Uterus (tissue), 4 donors: ENCODE results near the gene CERS1. TPM values are rescaled to one million over a fixed set of nuclear protein-coding genes. Genes with fewer than 3 reads are reported as not detected.

ENCODE experiments used
- DNase-seq, 2 donors: peaks; one replicate each; pipeline ENCODE4 v3.0.0-alpha.2; 2019 to 2020
- H3K27ac ChIP-seq, 2 donors: fragments of 200-600 bp; sonication (generic); 1 replicate in 1 of 2; 2 replicates in 1 of 2; pipeline ENCODE4 v1.5.1; 2016 to 2018
- H3K27me3 ChIP-seq, 2 donors: fragments of 200-600 bp; sonication (generic); one replicate each; pipeline ENCODE4 v1.5.1; 2018 to 2019; ENCODE audit warnings: control low read depth in 1 of 2
- H3K36me3 ChIP-seq, 2 donors: fragments of 200-600 bp; sonication (generic); one replicate each; pipeline ENCODE4 v1.5.1; 2019; ENCODE audit warnings: control low read depth in 1 of 2
- H3K4me1 ChIP-seq, 2 donors: fragments of 200-600 bp; sonication (generic); one replicate each; pipeline ENCODE4 v1.5.1; 2018 to 2019; ENCODE audit warnings: control low read depth in 1 of 2
- H3K4me3 ChIP-seq, 2 donors: fragments of 200-600 bp; sonication (generic); 1 replicate in 1 of 2; 2 replicates in 1 of 2; pipeline ENCODE4 v1.5.1; 2018 to 2019; ENCODE audit warnings: mild to moderate bottlenecking in 1 of 2
- H3K9me3 ChIP-seq, 2 donors: fragments of 200-600 bp; sonication (generic); one replicate each; pipeline ENCODE4 v1.5.1; 2019; ENCODE audit warnings: control low read depth in 1 of 2
- POLR2A ChIP-seq, 2 donors: fragments of 450-650 bp; IDR thresholded peaks; one replicate each; pipeline ENCODE4 v1.6.1; 2016; ENCODE audit warnings: antibody characterized with exemption in 2 of 2, mild to moderate bottlenecking in 1 of 2, moderate library complexity in 1 of 2
- intact Hi-C: fragments of 100-400 bp; cut with DNase I; formaldehyde crosslinking; loops from one replicate; pipeline ENCODE4 v1.15.1; 2023; ENCODE audit warnings: low total_unique reads
- total RNA-seq, 4 donors: library from RNA; depleted of rRNA in 3 of 4; stranded (reverse); fragments of >200 nt in 3 of 4; gene quantifications; one replicate each; pipeline versions ENCODE4 v1.1.0 to v1.2.4, GENCODE V29; 2014 to 2023
- TF ChIP-seq, protein P1 (sequence below), 4 experiments: fragments of 200-600 bp in 2 of 4; fragments of 450-650 bp in 2 of 4; sonication (generic) in 2 of 4; IDR thresholded peaks; one replicate each; pipeline ENCODE4 v1.5.1; 2016 to 2019; ENCODE audit warnings: antibody characterized with exemption in 4 of 4, mild to moderate bottlenecking in 2 of 4, moderate library complexity in 1 of 4
- donor health status: DM: yes; HTN: yes; CAD: no.

CERS1 gene
- total RNA-seq, 4 donors from 2014 or later = 0.30 to 4.9 TPM; not detected in 2

DNA sequence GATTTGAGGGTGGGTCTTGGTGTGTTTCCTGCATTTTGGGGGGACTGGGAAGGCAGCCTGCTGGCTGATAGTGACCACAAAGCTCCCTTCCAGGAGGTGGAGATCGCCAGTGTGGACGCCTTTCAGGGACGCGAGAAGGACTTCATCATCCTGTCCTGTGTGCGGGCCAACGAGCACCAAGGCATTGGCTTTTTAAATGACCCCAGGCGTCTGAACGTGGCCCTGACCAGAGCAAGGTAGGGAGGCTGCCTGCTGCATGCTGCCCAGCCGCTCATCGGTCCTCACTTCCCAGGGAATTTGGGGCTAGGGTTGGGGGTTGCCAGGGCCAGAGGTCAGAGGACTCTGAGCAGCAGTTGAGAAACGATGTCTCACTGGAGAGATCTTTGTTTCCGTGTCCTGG is 34.0 kb downstream of the CERS1 start:
- H3K36me3 ChIP-seq = no peaks in the 10 kb centered on the region
- H3K4me1 ChIP-seq = no peaks in the 10 kb centered on the region
- no peaks in the 10 kb centered on the region for H3K9me3 ChIP-seq
- DNase-seq = no peak
- intact Hi-C loops = no loop called here
- H3K27me3 ChIP-seq = no peaks in the 10 kb centered on the region
- TF ChIP-seq, protein P1, sequence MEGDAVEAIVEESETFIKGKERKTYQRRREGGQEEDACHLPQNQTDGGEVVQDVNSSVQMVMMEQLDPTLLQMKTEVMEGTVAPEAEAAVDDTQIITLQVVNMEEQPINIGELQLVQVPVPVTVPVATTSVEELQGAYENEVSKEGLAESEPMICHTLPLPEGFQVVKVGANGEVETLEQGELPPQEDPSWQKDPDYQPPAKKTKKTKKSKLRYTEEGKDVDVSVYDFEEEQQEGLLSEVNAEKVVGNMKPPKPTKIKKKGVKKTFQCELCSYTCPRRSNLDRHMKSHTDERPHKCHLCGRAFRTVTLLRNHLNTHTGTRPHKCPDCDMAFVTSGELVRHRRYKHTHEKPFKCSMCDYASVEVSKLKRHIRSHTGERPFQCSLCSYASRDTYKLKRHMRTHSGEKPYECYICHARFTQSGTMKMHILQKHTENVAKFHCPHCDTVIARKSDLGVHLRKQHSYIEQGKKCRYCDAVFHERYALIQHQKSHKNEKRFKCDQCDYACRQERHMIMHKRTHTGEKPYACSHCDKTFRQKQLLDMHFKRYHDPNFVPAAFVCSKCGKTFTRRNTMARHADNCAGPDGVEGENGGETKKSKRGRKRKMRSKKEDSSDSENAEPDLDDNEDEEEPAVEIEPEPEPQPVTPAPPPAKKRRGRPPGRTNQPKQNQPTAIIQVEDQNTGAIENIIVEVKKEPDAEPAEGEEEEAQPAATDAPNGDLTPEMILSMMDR (IDR thresholded peaks at IDR 0.05) = no peak
- TF ChIP-seq POLR2A (IDR thresholded peaks at IDR 0.05) = no peak
- no peak overlapping the region for H3K4me3 ChIP-seq
- no peak overlapping the region for H3K27ac ChIP-seq

- no peaks in the 10 kb centered on the region for H3K4me1 ChIP-seq
- H3K27ac ChIP-seq = no peak overlapping the region
- H3K4me3 ChIP-seq = no peak overlapping the region
- H3K27me3 ChIP-seq = no peaks in the 10 kb centered on the region
- intact Hi-C loops = no loop called here
- no peaks in the 10 kb centered on the region for H3K36me3 ChIP-seq
- TF ChIP-seq, protein P1 (IDR thresholded peaks at IDR 0.05) = no peak
- no peak for TF ChIP-seq POLR2A (IDR thresholded peaks at IDR 0.05)
- no peaks in the 10 kb centered on the region for H3K9me3 ChIP-seq
- no peak for DNase-seq
These were observed 34.7 kb downstream of the CERS1 start for GRCh38 chr19:18861235-18861634.

DNA sequence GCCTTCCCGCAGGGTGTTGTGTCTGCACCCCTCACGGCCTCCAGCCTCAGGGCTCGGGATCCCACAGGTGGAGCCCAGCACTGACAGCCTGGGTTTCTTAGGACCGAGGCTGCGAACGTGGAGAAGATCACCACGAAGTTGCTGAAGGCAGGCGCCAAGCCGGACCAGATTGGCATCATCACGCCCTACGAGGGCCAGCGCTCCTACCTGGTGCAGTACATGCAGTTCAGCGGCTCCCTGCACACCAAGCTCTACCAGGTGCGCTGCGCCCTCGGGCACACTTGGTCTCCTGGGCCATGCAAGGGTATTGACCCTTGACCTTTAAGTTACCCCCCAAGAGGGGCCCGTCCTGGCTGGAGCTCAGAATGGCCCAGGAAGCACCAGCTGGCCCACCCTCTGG is 35.2 kb downstream of the CERS1 start:
- intact Hi-C loops = no loop called here
- Histone ChIP-seq H3K27ac (no peak overlapping the region), H3K9me3 (no peaks in the 10 kb centered on the region), H3K4me3 (no peak overlapping the region), H3K4me1 (no peaks in the 10 kb centered on the region), H3K36me3 (no peaks in the 10 kb centered on the region), H3K27me3 (no peaks in the 10 kb centered on the region)
- DNase-seq = no peak
- TF ChIP-seq, protein P1 (IDR thresholded peaks at IDR 0.05) = no peak
- no peak for TF ChIP-seq POLR2A (IDR thresholded peaks at IDR 0.05)

DNA sequence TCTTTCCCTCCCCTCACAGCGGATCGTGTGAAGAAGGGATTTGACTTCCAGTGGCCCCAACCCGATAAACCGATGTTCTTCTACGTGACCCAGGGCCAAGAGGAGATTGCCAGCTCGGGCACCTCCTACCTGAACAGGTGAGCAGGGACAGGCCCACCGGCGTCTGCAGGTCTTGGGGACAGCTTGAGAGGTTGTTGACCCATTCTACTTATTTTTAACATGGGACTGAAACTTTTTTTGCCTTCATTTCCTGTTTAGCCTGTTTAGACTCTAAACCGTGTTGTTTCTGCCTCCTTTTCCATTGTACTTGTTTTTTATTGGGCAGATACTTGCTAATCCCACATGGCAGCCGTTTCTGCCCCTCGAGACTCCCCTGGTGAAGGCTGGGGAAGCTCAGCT is 35.7 kb downstream of the CERS1 start:
- no peak overlapping the region for H3K4me3 ChIP-seq
- H3K27ac ChIP-seq = no peak overlapping the region
- no peaks in the 10 kb centered on the region for H3K36me3 ChIP-seq
- intact Hi-C loops = no loop called here
- no peaks in the 10 kb centered on the region for H3K9me3 ChIP-seq
- no peak for TF ChIP-seq POLR2A (IDR thresholded peaks at IDR 0.05)
- TF ChIP-seq, protein P1 (IDR thresholded peaks at IDR 0.05) = no peak
- DNase-seq = no peak
- no peaks in the 10 kb centered on the region for H3K27me3 ChIP-seq
- no peaks in the 10 kb centered on the region for H3K4me1 ChIP-seq

- Histone ChIP-seq H3K36me3 (no peaks in the 10 kb centered on the region), H3K27ac (no peak overlapping the region), H3K4me1 (no peaks in the 10 kb centered on the region), H3K27me3 (no peaks in the 10 kb centered on the region), H3K4me3 (no peak overlapping the region), H3K9me3 (no peaks in the 10 kb centered on the region)
- peak in 1 of 2 donors; percentile 42 for DNase-seq
- TF ChIP-seq POLR2A (IDR thresholded peaks at IDR 0.05) = no peak
- TF ChIP-seq, protein P1 (IDR thresholded peaks at IDR 0.05) = no peak
- intact Hi-C loops = no loop called here
These were observed 36.2 kb downstream of the CERS1 start for GRCh38 chr19:18859676-18860301.
